ENCODE data around the gene PTHLH.

DNA sequence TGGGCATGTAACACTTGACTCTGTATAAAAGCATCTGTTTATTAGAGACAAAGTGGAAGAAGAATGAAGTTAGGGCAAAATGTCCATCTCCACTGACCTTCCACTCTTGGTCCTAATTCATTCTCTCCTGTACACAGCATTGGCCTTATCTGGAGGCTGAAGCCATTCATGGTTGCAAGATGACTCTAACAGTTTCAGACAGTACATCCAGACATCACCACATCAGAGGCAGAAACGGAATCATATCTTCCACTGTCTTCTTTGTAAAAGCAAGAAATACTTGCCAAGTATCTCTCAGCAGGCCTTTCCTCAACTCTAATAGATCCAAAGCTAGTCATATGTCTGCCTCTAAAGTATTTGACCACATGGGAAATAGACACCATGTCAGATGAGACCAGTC, 41.1 kb downstream of the PTHLH start:
- TF ChIP-seq, protein P1, sequence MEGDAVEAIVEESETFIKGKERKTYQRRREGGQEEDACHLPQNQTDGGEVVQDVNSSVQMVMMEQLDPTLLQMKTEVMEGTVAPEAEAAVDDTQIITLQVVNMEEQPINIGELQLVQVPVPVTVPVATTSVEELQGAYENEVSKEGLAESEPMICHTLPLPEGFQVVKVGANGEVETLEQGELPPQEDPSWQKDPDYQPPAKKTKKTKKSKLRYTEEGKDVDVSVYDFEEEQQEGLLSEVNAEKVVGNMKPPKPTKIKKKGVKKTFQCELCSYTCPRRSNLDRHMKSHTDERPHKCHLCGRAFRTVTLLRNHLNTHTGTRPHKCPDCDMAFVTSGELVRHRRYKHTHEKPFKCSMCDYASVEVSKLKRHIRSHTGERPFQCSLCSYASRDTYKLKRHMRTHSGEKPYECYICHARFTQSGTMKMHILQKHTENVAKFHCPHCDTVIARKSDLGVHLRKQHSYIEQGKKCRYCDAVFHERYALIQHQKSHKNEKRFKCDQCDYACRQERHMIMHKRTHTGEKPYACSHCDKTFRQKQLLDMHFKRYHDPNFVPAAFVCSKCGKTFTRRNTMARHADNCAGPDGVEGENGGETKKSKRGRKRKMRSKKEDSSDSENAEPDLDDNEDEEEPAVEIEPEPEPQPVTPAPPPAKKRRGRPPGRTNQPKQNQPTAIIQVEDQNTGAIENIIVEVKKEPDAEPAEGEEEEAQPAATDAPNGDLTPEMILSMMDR (conservative IDR thresholded peaks at IDR 0.05) = no peak
- TF ChIP-seq ZFX (IDR thresholded peaks at IDR 0.05) = no peak

Measured in C4-2B (cell line).